Dermis microvascular lymphatic vessel endothelial cell (primary cell): ENCODE results near the gene USP16. TPM values are rescaled to one million over a fixed set of nuclear protein-coding genes. Genes with fewer than 3 reads are reported as not detected.
"Not testable (repeated sequence)": the region's sequence is repeated elsewhere in the genome, so short reads cannot be mapped to it uniquely, and the experiment has no call there.

ENCODE experiments used
- DNase-seq, 2 donors: peaks; one replicate each; pipeline versions ENCODE4 v3.0.0 to v3.0.0-alpha.2; 2010; ENCODE audit warnings: low read depth in 2 of 2
- total RNA-seq: library from RNA; depleted of rRNA; stranded (reverse); fragments of >200 nt; gene quantifications from 2 replicates; pipeline ENCODE4 v1.2.1, GENCODE V29; 2014

The USP16 gene
- 16.4 and 23.4 TPM in 2 replicates for total RNA-seq

- DNase-seq: peak; percentile 99 to 100
Observed at GRCh38 chr21:29024474-29025327, at the start of gene USP16. Gene USP16 (plus strand): TSS chr21:29024668. CDS start chr21:29027914, 3,246 bp downstream.

GRCh38 chr21:28975397-28975796 is 49.1 kb upstream of the USP16 start:
- DNase-seq: no peak

GRCh38 chr21:28979092-28979491 is 45.4 kb upstream of the USP16 start:
- no peak for DNase-seq

- DNase-seq: no peak
Observed at GRCh38 chr21:28982637-28983036, 41.8 kb upstream of the USP16 start.

- DNase-seq: no peak
Observed at GRCh38 chr21:28986677-28987076, 37.8 kb upstream of the USP16 start.

GRCh38 chr21:28988146-28988545 is 36.3 kb upstream of the USP16 start:
- not testable (repeated sequence) for DNase-seq

- peak in 1 of 2 donors; percentile 11 for DNase-seq
Observed at GRCh38 chr21:28991861-28992525, 32.5 kb upstream of the USP16 start.

GRCh38 chr21:28992526-28993292 is 31.8 kb upstream of the USP16 start, which contains the start of gene LTN1:
Gene LTN1 (minus strand): TSS chr21:28992877. CDS start chr21:28992805, 72 bp downstream.
- DNase-seq: peak; percentile 99 to 100

- no peak for DNase-seq
Observed at GRCh38 chr21:28993293-28993629, 31.2 kb upstream of the USP16 start.

GRCh38 chr21:29002442-29003144 is 21.9 kb upstream of the USP16 start:
- DNase-seq: peak; percentile 94 to 98

GRCh38 chr21:29005696-29006095 is 18.8 kb upstream of the USP16 start:
- no peak for DNase-seq

GRCh38 chr21:29007135-29007534 is 17.3 kb upstream of the USP16 start:
- no peak for DNase-seq

GRCh38 chr21:29007810-29008209 is 16.7 kb upstream of the USP16 start:
- DNase-seq: no peak

- no peak for DNase-seq
Observed at GRCh38 chr21:29008367-29008766, 16.1 kb upstream of the USP16 start.

- not testable (repeated sequence) for DNase-seq
Observed at GRCh38 chr21:29011236-29011635, 13.2 kb upstream of the USP16 start.

GRCh38 chr21:29017639-29018237 is 6.7 kb upstream of the USP16 start:
- DNase-seq: peak in 1 of 2 donors; percentile 78

- no peak for DNase-seq
Observed at GRCh38 chr21:29018540-29018939, 5.9 kb upstream of the USP16 start.

GRCh38 chr21:29022166-29022565 is 2.3 kb upstream of the USP16 start:
- no peak for DNase-seq

- peak; percentile 16 to 67 for DNase-seq
Observed at GRCh38 chr21:29025328-29025713, 853 bp downstream of the USP16 start.

GRCh38 chr21:29029524-29029923 is 5.1 kb downstream of the USP16 start:
- DNase-seq: no peak

- DNase-seq: no peak
Observed at GRCh38 chr21:29030909-29031308, 6.4 kb downstream of the USP16 start.
